ENCODE data around the gene BORCS8. TPM values are rescaled to one million over a fixed set of nuclear protein-coding genes. Genes with fewer than 3 reads are reported as not detected.

BORCS8 gene
- polyA plus RNA-seq, 6 donors from 2014 or later = 26.2 to 31.6 (median 28.2) TPM

DNA sequence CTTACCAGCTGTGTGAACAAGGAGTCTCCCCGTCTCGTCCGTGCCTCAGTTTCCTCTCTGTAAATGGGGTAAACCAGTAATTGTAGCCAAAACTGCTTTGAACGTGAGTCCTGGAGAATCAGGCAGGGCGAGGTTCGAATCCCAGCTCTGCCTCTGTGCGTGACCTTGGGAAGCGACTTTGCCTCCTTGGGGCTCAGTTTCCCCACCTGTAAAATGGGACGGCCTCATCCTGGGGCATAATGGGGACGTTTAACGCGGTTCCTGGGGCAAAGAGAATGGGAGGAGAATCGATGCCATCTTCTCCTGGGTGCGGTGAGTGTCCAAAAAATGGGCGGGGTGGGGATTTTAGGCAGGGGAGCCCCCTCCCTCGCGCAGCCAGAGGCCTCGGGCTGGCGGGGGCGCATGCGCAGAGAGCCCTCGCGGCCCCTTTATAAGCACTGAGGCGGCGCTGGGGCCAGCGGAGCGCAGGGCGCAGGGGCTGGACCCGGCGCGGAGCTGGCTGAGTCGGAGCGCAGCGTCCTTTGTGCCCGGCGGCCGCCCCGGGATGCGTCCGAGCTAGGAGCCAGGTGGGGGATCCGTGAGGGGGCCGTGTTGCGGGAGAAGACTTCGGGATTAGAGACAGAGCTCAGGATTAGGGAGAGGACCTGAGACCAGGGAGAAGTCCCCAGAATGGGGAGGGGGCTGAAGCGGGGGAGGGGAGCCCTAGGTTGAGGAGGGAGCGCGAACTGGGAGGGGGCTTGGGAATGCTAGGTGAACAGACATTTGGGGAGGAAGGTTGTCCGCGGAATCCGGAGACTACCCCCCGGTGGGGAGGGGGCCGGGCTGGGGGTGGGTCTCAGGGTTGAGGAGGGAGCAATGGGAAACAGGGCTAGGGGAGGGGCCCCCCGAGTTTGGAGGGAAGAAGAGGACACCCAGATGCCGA lies 19.8 kb upstream of the BORCS8 start, which contains the start of gene NCAN:
NCAN (plus strand) TSS at position 460 of the 922 bp plus-strand sequence. CDS start 4,996 bp downstream, outside the sequence.
- Mint-ChIP-seq H3K9me3 (peaks cover under 1 to 11% (median 2%) of the 10 kb centered on the region in 7 donors), H3K4me1 (peaks cover 16 to 17% (median 17%) of the 10 kb centered on the region in 3 donors), H3K27ac (no peak within 1 kb of the TSS), H3K27me3 (peaks cover 32 to 83% (median 56%) of the 10 kb centered on the region in 3 donors), H3K36me3 (peaks cover 4 to 10% of the 10 kb centered on the region in 2 donors), H3K4me3 (peak within 1 kb of the TSS in 1 of 8 donors; percentile 47)
- ATAC-seq (ENCODE audit: low read depth in 2 of 2) (no peak), DNase-seq (no peak)

DNA sequence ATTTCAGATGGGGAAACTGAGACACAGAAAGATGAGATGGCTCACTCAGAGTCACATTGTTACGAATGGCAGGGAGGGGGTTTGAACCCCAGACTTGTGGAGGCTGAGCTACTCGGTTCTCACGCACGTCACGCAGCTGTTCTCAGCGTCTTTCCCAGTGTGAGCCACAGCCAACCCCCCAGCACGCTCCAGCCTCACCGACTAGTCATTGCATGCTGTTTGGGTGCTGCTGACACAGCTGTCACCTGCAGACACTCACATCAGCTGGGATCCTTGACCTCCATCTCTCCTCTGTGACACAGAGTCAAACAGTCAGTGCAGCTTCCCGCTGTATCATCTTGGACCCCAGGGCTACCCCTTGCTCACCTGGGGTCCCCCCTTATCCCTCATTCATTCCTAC lies 17.4 kb upstream of the BORCS8 start:
- Mint-ChIP-seq H3K36me3 (peaks cover 1 to 9% of the 10 kb centered on the region in 2 donors), H3K4me1 (peaks cover 19 to 23% (median 22%) of the 10 kb centered on the region in 3 donors), H3K27ac (no peak overlapping the region), H3K27me3 (peaks cover 17 to 73% (median 49%) of the 10 kb centered on the region in 3 donors), H3K4me3 (no peak overlapping the region), H3K9me3 (peaks cover 0 to 11% (median under 1%) of the 10 kb centered on the region in 7 donors)
- ATAC-seq (ENCODE audit: low read depth in 2 of 2) (no peak), DNase-seq (no peak)

DNA sequence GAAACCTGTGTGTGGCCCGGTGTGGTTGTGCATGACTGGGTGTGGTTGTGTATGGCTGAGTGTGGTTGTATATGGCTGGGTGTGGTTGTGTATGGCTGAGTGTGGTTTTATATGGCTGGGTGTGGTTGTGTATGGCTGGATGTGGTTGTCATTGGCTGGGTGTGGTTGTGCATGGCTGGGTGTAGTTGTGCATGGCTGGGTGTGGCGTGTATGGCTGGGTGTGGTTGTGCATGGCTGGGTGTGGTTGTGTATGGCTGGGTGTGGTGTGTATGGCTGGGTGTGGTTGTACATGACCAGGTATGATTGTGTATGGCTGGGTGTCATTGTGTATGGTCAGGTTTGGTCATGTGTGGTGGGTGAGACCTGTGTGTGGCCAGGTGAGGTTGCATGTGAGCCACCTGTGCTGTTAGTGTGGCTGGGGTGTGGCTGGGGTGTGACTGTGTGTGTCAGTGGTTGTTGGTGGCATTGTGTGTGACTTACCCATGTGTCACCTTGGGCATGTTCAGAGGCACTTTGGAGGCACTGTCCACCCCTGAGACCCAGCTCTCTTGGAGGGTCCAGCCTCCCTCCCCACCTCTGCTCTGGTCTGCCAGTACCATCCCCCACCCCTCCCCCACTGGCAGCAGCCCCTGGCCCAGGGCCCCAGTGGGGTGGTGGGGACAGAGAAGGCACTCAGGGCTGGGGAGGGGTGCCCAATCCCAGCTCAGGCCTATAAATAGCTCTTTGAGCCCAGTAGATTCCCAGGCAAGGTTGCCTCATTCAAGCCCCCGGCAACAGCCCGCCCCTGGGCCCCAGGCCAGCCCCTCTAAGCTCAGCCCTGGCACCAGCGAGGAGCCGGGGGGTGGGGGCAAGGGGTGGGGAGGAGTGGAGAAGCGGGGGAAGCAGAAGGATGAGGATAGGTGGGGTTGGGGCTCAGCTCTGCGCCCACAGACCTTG lies 16.0 kb upstream of the BORCS8 start:
- Mint-ChIP-seq H3K27ac (peak overlapping the region in 1 of 6 donors; percentile 90), H3K4me3 (peak overlapping the region in 5 of 8 donors; percentile 23 to 63 (median 55)), H3K36me3 (no peaks in the 10 kb centered on the region), H3K9me3 (peaks cover 0 to 11% (median 1%) of the 10 kb centered on the region in 7 donors), H3K27me3 (peaks cover 6 to 58% (median 34%) of the 10 kb centered on the region in 3 donors), H3K4me1 (peaks cover 22 to 33% (median 28%) of the 10 kb centered on the region in 3 donors)
- no peak for ATAC-seq (ENCODE audit: low read depth in 2 of 2)
- DNase-seq = no peak

DNA sequence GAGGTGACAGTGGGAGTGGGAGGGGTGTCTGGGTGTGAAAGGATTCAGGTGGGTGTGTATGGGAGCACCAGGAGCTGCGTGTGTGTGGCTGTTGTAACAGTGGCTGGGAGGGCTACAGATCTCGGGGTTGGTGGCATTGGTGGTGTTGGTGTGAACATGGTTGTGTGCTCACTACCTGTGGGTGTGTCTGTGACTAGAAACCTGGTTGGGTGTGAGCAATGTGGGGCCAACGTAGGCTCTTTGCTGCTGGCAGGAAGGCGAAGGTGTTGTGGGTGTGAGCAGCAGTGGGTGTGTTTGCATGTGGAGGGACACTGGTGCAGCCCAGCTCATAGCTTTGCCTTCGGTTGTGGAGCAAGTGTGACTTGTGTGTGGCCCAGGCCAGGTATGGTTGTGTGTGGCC lies 15.0 kb upstream of the BORCS8 start:
- Mint-ChIP-seq H3K36me3 (no peaks in the 10 kb centered on the region), H3K4me1 (peaks cover 22 to 42% (median 37%) of the 10 kb centered on the region in 3 donors), H3K9me3 (peaks cover 0 to 11% (median 1%) of the 10 kb centered on the region in 7 donors), H3K27me3 (peaks cover 6 to 48% (median 24%) of the 10 kb centered on the region in 3 donors), H3K27ac (peak overlapping the region in 1 of 6 donors; percentile 40), H3K4me3 (peak overlapping the region in 5 of 8 donors; percentile 5 to 73 (median 23))
- DNase-seq (no peak), ATAC-seq (ENCODE audit: low read depth in 2 of 2) (no peak)

DNA sequence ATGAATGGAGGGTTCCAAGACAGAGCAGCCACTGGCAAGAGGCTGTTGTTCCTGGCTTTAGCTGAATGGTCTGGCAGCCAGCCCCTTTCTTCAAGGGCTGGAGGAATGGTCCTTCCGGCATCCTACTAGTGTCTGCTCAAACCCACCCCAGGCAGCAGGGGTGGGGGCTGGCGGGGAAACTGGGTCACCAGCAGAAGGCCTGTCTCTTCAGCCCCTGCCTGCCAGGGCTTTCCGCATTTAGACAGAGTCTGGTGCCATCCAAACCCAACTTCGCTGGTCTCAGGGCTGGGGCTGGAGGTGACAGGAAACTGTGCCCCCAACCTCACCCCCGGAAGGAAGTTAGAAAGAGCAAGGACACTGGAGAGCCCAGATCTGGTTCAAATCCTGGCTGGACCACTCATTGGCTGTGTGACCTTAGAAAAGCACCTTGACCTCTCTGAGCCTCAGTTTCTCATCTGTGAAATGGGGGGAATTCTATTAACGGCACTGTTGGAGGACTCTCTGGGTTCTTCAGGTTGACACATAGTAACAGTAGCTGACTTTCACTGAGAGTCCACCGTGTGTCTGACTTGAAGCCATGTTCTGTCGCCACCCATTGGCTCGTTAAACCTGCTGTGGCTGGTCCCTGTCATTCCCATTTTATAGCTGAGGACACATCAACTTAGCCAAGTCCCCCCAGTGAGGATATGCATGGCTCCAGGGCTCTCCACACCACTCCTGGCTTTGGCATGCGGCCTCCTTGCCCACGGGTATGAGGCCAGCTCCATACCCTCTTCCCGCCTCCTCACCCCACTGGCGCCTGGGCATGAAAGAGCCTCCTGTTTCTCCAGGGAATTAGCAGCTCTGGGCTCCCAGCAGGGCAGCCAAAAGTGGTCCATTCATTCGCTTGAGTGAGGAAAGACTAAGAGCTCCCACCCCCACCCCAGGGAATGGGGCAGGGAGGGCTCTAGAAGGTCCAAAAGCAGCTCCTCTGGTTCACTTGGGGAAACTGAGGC lies 13.8 kb upstream of the BORCS8 start:
- peaks cover 22 to 42% (median 33%) of the 10 kb centered on the region in 3 donors for H3K4me1 Mint-ChIP-seq
- H3K4me3 Mint-ChIP-seq = peak overlapping the region in 3 of 8 donors; percentile 44 to 97 (median 66)
- no peak overlapping the region for H3K27ac Mint-ChIP-seq
- H3K9me3 Mint-ChIP-seq = peaks cover 0 to 11% (median 1%) of the 10 kb centered on the region in 7 donors
- ATAC-seq (ENCODE audit: low read depth in 2 of 2) = no peak
- DNase-seq = no peak
- no peaks in the 10 kb centered on the region for H3K36me3 Mint-ChIP-seq
- H3K27me3 Mint-ChIP-seq = peaks cover 0 to 39% (median 14%) of the 10 kb centered on the region in 3 donors

DNA sequence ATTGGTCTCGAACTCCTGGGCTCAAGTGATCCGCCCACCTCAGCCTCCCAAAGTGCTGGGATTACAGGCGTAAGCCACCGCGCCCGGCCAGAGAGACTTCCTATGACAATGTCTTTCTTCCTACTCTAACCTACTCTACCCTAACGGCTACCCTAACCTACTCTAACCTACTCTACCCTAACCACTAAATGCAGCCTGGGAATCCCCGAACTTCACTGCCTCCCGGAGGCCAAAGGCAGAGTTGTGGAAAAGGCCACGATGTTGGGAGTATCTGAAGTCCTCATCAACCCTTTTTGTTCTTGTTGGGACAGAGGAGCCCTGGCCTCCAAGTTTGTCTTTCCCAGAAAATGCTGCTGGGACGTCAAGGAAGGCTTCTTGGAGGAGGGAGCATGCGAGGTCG lies 12.2 kb upstream of the BORCS8 start:
- no peak for ATAC-seq (ENCODE audit: low read depth in 2 of 2)
- no peaks in the 10 kb centered on the region for H3K36me3 Mint-ChIP-seq
- H3K4me3 Mint-ChIP-seq = peak overlapping the region; percentile 88 to 98 (median 96)
- peaks cover 0 to 11% (median 1%) of the 10 kb centered on the region in 7 donors for H3K9me3 Mint-ChIP-seq
- DNase-seq = no peak
- H3K4me1 Mint-ChIP-seq = peaks cover 22 to 42% (median 33%) of the 10 kb centered on the region in 3 donors
- peak overlapping the region in 2 of 6 donors; percentile 27 to 29 for H3K27ac Mint-ChIP-seq
- peaks cover 0 to 26% (median 2%) of the 10 kb centered on the region in 3 donors for H3K27me3 Mint-ChIP-seq

DNA sequence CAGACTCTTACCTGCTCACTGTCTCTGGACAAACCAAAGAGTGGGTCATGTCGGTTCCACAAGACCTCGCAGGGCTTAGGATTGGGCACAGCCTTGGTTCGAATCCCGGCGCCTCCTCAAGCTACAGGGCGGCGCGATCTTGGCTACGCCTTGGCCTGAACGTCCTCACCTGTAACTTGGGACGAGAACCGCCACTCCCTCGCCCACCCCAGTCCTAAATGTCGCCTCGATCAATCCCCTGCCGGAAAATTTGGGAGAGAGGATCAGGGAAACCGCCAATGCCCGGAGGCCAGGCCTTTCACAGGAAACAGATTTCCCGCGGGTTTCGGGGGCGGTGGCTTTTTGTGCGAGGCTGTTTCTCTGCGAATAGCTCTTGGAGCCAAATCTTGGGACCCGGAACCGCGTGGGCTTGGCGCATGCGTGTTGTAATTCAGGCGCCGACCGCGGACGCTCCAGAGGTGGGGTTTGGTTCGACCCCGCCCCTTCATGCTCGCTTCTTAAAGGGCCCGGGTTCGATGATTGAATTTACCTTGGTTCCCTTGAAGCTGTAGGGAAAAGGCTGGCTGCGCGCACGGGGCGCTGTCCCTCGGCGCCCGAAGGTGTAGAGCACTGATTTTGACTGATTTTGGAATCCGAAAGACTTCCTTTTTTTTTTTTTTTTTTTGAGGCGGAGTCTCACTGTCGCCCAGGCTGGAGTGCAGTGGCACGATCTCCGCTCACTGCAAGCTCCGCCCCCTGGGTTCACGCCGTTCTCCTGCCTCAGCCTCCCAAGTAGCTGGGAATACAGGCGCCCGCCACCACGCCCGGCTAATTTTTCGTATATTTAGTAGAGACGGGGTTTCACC lies 11.3 kb upstream of the BORCS8 start, which contains the start of gene NR2C2AP:
NR2C2AP (minus strand) TSS at position 403 of the 845 bp plus-strand sequence; CDS start at position 49, 354 bp downstream.
- peak within 1 kb of the TSS; percentile 70 to 94 (median 92) for H3K27ac Mint-ChIP-seq
- H3K4me1 Mint-ChIP-seq = peaks cover 22 to 44% (median 33%) of the 10 kb centered on the region in 3 donors
- H3K36me3 Mint-ChIP-seq = peaks cover 0 to 5% of the 10 kb centered on the region in 2 donors
- H3K4me3 Mint-ChIP-seq = peak within 1 kb of the TSS; percentile 92 to 98 (median 96)
- ATAC-seq (ENCODE audit: low read depth in 2 of 2) (peak; percentile 89 to 90), DNase-seq (peak; percentile 83)
- H3K27me3 Mint-ChIP-seq = peaks cover 0 to 24% (median 0%) of the 10 kb centered on the region in 3 donors
- H3K9me3 Mint-ChIP-seq = peaks cover 0 to 11% (median 1%) of the 10 kb centered on the region in 7 donors

DNA sequence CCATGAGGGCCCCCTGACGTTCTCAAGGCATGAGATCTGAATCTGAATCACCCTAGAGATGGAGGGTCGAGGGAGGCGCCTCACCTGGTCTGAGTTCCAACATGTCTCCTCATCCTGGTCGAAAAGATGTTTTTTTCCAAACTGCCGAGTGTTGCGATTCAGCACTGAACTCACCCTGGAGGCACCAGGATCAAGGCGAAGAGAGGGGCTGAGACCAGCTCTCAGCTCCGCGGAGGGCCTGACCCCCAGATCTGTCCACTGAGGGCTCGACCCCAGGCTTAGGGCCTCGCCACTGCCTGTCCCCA lies 10.7 kb upstream of the BORCS8 start:
- peak overlapping the region in 5 of 6 donors; percentile 39 to 94 (median 84) for H3K27ac Mint-ChIP-seq
- H3K27me3 Mint-ChIP-seq = peaks cover 0 to 21% (median 0%) of the 10 kb centered on the region in 3 donors
- H3K9me3 Mint-ChIP-seq = peaks cover 0 to 9% (median 1%) of the 10 kb centered on the region in 7 donors
- ATAC-seq (ENCODE audit: low read depth in 2 of 2) (no peak), DNase-seq (no peak)
- H3K4me1 Mint-ChIP-seq = peaks cover 18 to 43% (median 29%) of the 10 kb centered on the region in 3 donors
- peak overlapping the region; percentile 92 to 98 (median 96) for H3K4me3 Mint-ChIP-seq
- H3K36me3 Mint-ChIP-seq = peaks cover 0 to 8% of the 10 kb centered on the region in 2 donors

DNA sequence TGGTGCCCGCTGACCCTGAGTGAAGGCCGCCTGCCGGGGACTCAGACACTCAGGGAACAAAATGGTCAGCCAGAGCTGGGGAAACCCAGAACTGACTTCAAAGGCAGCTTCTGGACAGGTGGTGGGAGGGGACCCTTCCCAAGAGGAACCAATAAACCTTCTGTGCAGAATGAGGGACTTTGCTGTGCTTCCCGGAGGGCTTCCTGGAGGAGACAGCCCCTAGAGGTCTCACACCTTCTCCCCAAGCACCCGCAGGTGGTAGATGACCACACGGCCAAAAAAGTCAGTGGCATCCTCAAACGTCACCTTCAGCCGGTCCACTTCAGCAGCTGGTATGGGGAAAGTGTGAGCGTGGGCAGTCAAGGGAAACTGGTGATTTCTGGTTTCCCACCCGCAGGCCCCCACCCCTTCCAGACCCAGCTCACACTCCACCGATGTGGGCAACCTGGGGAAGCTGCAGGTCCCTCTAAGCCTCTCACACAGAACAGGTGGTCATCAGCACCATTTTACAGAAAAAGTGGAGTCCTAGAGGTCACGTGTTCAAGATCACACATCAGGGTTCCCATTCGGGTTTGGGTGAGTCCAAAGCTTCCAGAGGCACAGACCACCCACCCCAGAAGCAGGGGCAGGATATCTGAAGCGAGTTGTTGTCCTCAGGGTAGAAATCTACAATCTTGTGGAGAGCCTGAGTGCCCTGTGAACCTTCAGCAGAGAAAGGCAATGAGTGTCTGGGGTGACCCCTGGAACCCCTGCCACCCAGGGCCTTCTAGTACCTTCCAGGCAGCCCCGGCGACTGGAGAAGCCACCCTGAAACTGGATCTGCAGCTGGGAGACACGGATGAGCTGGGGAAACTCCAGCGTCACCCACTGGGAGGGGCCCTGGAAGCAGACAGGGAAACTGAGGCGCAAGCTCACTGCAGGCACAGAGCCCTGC lies 10.0 kb upstream of the BORCS8 start:
- Mint-ChIP-seq H3K4me3 (peak overlapping the region; percentile 92 to 98 (median 96)), H3K9me3 (peaks cover 0 to 3% (median 0%) of the 10 kb centered on the region in 7 donors), H3K4me1 (peaks cover 12 to 37% (median 22%) of the 10 kb centered on the region in 3 donors), H3K36me3 (peaks cover 0 to 8% of the 10 kb centered on the region in 2 donors), H3K27ac (peak overlapping the region in 5 of 6 donors; percentile 68 to 94 (median 85)), H3K27me3 (peaks cover 0 to 14% (median 0%) of the 10 kb centered on the region in 3 donors)
- DNase-seq (no peak), ATAC-seq (ENCODE audit: low read depth in 2 of 2) (no peak)

DNA sequence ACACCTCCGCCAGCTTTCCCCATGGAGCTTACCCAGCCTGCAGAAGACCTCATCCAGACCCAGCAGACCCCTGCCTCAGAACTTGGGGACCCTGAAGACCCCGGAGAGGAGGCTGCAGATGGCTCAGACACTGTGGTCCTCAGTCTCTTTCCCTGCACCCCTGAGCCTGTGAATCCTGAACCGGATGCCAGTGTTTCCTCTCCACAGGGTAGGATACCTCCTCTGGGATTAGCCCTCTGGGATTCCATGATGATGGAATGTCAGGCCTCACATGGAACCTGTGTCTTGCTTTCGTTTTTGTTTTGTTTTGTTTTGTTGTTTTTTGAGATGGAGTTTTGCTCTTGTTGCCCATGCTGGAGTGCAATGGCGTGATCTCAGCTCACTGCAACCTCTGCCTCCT lies 2.0 kb upstream of the BORCS8 start:
- Mint-ChIP-seq H3K27me3 (no peaks in the 10 kb centered on the region), H3K9me3 (no peaks in the 10 kb centered on the region), H3K27ac (peak overlapping the region in 4 of 6 donors; percentile 36 to 89 (median 66)), H3K4me3 (peak overlapping the region; percentile 91 to 99 (median 97)), H3K4me1 (peaks cover 39 to 63% (median 40%) of the 10 kb centered on the region in 3 donors), H3K36me3 (peaks cover 0 to 8% of the 10 kb centered on the region in 2 donors)
- DNase-seq (no peak), ATAC-seq (ENCODE audit: low read depth in 2 of 2) (no peak)
